ENCODE data around the gene CTNS.

Gene CTNS

DNA sequence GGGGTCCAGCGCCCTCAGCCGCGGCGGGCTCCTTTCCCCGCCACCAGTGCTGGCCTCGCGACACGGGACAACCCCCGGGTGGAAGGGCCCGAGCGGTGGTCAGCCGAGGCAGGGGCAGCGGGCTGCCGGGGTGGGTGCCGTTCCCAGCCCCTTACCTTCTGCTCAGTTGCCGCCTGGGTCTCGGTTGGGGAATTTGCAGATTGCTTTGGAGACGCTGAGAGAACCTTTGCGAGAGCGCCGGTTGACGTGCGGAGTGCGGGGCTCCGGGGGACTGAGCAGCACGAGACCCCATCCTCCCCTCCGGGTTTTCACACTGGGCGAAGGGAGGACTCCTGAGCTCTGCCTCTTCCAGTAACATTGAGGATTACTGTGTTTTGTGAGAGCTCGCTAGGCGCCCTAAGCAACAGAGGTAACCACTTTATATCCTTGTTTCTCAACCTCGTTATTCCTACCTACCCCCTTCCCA is 381 bp downstream of the CTNS start:
- peaks cover 4% of the 10 kb centered on the region for H3K27me3 Mint-ChIP-seq (ENCODE audit: low read depth, poor library complexity)
- DNase-seq: no peak
- H3K27ac Mint-ChIP-seq: peak overlapping the region; percentile 85
- no peaks in the 10 kb centered on the region for H3K9me3 Mint-ChIP-seq
- TF ChIP-seq, protein P1, sequence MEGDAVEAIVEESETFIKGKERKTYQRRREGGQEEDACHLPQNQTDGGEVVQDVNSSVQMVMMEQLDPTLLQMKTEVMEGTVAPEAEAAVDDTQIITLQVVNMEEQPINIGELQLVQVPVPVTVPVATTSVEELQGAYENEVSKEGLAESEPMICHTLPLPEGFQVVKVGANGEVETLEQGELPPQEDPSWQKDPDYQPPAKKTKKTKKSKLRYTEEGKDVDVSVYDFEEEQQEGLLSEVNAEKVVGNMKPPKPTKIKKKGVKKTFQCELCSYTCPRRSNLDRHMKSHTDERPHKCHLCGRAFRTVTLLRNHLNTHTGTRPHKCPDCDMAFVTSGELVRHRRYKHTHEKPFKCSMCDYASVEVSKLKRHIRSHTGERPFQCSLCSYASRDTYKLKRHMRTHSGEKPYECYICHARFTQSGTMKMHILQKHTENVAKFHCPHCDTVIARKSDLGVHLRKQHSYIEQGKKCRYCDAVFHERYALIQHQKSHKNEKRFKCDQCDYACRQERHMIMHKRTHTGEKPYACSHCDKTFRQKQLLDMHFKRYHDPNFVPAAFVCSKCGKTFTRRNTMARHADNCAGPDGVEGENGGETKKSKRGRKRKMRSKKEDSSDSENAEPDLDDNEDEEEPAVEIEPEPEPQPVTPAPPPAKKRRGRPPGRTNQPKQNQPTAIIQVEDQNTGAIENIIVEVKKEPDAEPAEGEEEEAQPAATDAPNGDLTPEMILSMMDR (IDR thresholded peaks at IDR 0.05): no peak
- H3K4me3 Mint-ChIP-seq: peak overlapping the region; percentile 97
- H3K4me1 Mint-ChIP-seq: peaks cover 54% of the 10 kb centered on the region
- peaks cover 15% of the 10 kb centered on the region for H3K36me3 Mint-ChIP-seq (ENCODE audit: low read depth)

DNA sequence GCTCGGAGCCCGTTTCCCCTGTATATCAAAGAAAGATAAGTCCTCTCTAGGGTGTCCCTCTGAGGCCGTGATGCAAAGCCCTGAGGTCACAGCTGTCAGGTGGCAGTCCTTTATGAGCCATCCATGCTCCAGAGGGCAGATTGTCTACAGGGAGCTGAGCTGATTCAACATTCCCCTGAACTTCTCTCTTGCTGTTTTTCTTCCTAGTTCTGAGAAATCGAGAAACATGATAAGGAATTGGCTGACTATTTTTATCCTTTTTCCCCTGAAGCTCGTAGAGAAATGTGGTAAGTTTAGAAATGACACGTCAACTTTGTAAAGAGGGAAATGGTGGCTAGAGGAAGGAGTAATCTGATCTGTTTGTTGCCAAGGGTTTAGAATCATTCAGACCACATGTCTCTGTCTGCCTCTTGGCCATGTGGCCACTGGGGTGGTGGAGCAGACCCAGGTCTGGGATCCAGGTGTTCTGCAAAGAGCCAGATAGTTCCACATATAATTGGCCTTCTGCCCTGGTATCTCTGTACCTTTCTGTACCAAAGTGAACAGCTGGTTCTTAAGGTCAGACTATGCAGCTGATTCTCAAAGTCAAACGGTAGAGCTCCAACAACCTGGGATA is 3.5 kb downstream of the CTNS start:
- H3K27ac Mint-ChIP-seq: peak overlapping the region; percentile 79
- peaks cover 46% of the 10 kb centered on the region for H3K4me1 Mint-ChIP-seq
- TF ChIP-seq, protein P1 (IDR thresholded peaks at IDR 0.05): no peak
- no peaks in the 10 kb centered on the region for H3K27me3 Mint-ChIP-seq (ENCODE audit: low read depth, poor library complexity)
- H3K4me3 Mint-ChIP-seq: peak overlapping the region; percentile 12
- H3K36me3 Mint-ChIP-seq (ENCODE audit: low read depth): peaks cover 9% of the 10 kb centered on the region
- no peak for DNase-seq
- H3K9me3 Mint-ChIP-seq: no peaks in the 10 kb centered on the region

DNA sequence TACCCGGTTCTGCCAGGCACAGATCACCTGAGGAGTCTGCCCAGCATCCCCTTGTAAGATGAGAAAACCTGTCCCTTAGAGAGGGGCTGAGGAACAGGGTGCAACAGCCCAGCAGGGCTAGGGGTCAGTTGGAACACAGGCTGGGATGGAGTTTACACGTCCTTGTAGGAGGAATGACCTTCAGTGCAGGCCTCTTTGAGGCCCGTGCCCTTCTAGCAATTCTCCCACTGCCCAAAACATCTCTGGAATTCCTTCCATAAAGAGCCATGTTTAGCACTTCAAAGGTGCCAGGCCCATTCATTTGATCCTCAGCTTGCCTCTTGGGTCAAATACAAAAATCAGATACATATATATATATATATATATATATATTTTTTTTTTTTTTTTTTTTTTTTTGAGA is 4.5 kb downstream of the CTNS start:
- TF ChIP-seq, protein P1 (IDR thresholded peaks at IDR 0.05): no peak
- Mint-ChIP-seq H3K27me3 (ENCODE audit: low read depth, poor library complexity) (no peaks in the 10 kb centered on the region), H3K4me3 (no peak overlapping the region), H3K9me3 (no peaks in the 10 kb centered on the region), H3K4me1 (peaks cover 47% of the 10 kb centered on the region), H3K27ac (no peak overlapping the region), H3K36me3 (ENCODE audit: low read depth) (peaks cover 9% of the 10 kb centered on the region)
- DNase-seq: no peak

DNA sequence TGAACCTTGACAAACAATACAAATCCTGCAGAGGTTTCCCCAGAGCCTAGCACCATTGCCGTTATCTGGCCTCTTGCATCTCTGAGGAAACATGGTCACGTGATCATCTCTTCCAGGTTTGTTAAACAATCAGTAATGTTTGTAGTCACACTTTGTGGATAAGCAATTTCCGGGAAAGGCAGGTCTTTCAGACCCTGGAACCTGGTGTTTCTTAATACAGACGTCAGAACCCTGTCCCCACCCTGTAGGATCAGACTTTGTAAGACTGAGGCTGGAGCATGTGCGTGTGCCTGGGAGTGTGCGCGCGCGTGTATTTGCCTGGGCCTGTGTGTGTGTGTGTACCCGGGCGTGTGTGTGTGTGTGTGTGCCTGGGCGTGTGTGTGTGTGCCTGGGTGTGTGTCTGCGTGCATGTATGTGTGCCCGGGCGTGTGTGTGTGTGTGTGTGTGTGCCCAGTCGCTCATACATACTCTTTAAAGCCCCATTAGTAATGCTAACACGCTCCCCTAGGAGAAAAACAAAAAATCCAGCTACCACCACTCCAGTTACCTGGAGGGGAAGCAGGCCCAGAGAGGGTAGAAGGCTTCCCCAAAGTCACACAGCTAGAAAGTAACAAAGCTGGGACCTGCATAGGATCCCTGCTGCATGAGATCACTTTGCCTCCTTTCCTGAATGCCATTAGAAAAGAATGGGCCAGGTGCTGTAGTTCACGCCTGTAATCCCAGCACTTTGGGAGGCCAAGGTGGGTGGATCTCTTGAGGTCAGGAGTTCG is 5.3 kb downstream of the CTNS start:
- H3K9me3 Mint-ChIP-seq: no peaks in the 10 kb centered on the region
- peaks cover 50% of the 10 kb centered on the region for H3K4me1 Mint-ChIP-seq
- no peak for DNase-seq
- no peaks in the 10 kb centered on the region for H3K27me3 Mint-ChIP-seq (ENCODE audit: low read depth, poor library complexity)
- no peak overlapping the region for H3K27ac Mint-ChIP-seq
- H3K36me3 Mint-ChIP-seq (ENCODE audit: low read depth): peaks cover 9% of the 10 kb centered on the region
- H3K4me3 Mint-ChIP-seq: no peak overlapping the region
- TF ChIP-seq, protein P1 (IDR thresholded peaks at IDR 0.05): no peak

DNA sequence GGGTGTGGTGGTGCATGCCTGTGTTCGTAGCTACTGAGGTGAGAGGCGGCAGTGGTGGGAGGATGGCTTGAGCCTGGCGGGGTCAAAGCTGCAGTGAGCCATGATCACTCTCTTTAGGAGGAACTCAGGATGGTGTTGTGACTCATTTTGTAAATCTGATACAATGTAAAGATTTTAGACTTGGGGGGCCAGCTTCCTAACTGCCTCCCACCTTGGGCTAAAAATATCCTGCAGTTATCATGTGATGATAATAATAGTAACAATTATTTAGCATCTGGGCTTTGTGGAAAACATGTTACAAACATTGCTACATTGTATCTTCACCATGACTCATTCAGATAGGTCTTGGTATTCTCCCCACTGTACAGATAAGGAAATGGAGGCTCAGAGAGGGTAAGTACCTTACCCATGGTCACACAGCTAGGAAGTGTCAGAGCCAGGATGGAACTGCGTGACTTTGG is 7.4 kb downstream of the CTNS start:
- TF ChIP-seq, protein P1 (IDR thresholded peaks at IDR 0.05): no peak
- H3K4me1 Mint-ChIP-seq: peaks cover 50% of the 10 kb centered on the region
- H3K36me3 Mint-ChIP-seq (ENCODE audit: low read depth): peaks cover 9% of the 10 kb centered on the region
- H3K9me3 Mint-ChIP-seq: no peaks in the 10 kb centered on the region
- no peak overlapping the region for H3K4me3 Mint-ChIP-seq
- no peak for DNase-seq
- no peak overlapping the region for H3K27ac Mint-ChIP-seq
- H3K27me3 Mint-ChIP-seq (ENCODE audit: low read depth, poor library complexity): peaks cover 3% of the 10 kb centered on the region
